ENCODE data around the gene MADCAM1. TPM values are rescaled to one million over a fixed set of nuclear protein-coding genes. Genes with fewer than 3 reads are reported as not detected.

The MADCAM1 gene
- total RNA-seq, 3 donors from 2014 or later (not counting 1 experiment from before 2014, with no cell fraction given), result 0.43 to 0.54 TPM; not detected in 1

DNA sequence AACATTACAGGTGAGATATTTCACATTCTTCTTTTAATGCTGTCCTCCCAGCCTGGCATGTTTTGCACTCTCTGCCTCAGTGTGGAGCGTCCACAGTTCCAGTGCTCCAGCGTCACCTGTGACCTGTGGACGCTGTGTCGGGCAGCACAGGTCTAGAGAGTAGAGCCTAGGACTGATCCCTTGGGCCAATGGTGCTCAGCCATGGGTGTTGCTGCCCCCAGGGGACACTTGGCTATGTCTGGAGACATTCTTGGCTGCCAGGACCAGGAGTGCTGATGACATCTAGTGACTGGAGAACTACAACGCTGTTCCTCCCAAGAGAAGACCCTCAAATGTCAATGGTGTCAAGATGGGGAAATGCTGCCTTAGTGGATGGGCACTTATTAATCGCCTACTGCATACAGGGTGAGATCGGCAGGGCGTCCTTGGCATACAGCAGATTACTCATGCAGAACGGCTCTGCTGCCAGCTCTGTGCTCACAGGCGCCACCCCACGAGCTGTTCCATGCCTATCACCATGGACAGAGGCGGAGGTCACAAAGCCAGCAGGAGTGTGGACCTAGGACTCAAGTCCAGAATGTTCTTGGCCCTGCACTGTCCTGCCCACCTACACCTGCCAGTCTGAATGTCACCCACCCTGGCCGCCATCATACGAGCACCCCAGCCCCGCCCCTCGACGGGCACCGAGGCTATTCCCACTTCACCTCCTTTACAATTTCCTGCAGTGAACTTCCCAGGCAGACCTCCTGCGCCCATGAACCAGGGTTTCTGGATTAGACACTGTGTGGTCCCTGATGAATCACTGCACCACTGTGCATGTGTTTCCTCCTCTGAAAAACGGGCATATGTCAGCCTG, 13.9 kb upstream of the MADCAM1 start:
- no peak overlapping the region for H3K4me3 Mint-ChIP-seq
- no peak for DNase-seq
- Histone ChIP-seq H3K36me3 (ENCODE audit: control insufficient read depth, insufficient read depth, low read length) (no peaks in the 10 kb centered on the region), H3K27me3 (ENCODE audit: control insufficient read depth, insufficient read depth, low read length) (no peaks in the 10 kb centered on the region), H3K4me3 (ENCODE audit: low read length) (no peak overlapping the region), H3K9me3 (ENCODE audit: control insufficient read depth, insufficient read depth, low read length) (peaks cover 3% of the 10 kb centered on the region), H3K4me1 (ENCODE audit: control insufficient read depth, insufficient read depth, low read length) (peaks cover 6% of the 10 kb centered on the region), H3K27ac (ENCODE audit: low read length) (no peak overlapping the region)
- H3K27me3 Mint-ChIP-seq (ENCODE audit: low read depth in 2 of 2), result peaks cover 0 to 10% of the 10 kb centered on the region in 2 donors
- ATAC-seq, result no peak
- WGBS (ENCODE audit: insufficient coverage), result 67% methylated on average over 20 of the region's 20 CpGs
- H3K36me3 Mint-ChIP-seq, result no peaks in the 10 kb centered on the region
- peaks cover 13 to 17% of the 10 kb centered on the region in 2 donors for H3K9me3 Mint-ChIP-seq
- TF ChIP-seq CTCF (IDR thresholded peaks at IDR 0.05), result no peak
- H3K27ac Mint-ChIP-seq, result no peak overlapping the region
- peaks cover 5 to 19% of the 10 kb centered on the region in 2 donors for H3K4me1 Mint-ChIP-seq
- intact Hi-C loops (cut with micrococcal nuclease), result no loop called here

GRCh38 chr19:483332-484072, 12.8 kb upstream of the MADCAM1 start:
- intact Hi-C loops (cut with micrococcal nuclease), result no loop called here
- Histone ChIP-seq H3K27ac (ENCODE audit: low read length) (no peak overlapping the region), H3K4me1 (ENCODE audit: control insufficient read depth, insufficient read depth, low read length) (peaks cover 12% of the 10 kb centered on the region), H3K27me3 (ENCODE audit: control insufficient read depth, insufficient read depth, low read length) (no peaks in the 10 kb centered on the region), H3K36me3 (ENCODE audit: control insufficient read depth, insufficient read depth, low read length) (no peaks in the 10 kb centered on the region), H3K4me3 (ENCODE audit: low read length) (no peak overlapping the region), H3K9me3 (ENCODE audit: control insufficient read depth, insufficient read depth, low read length) (peaks cover 3% of the 10 kb centered on the region)
- 70% methylated on average over 21 of the region's 21 CpGs for WGBS (ENCODE audit: insufficient coverage)
- no peak for DNase-seq
- Mint-ChIP-seq H3K9me3 (peaks cover 13 to 17% of the 10 kb centered on the region in 2 donors), H3K27ac (no peak overlapping the region), H3K27me3 (ENCODE audit: low read depth in 2 of 2) (peaks cover 0 to 10% of the 10 kb centered on the region in 2 donors), H3K4me3 (no peak overlapping the region), H3K4me1 (peaks cover 5 to 24% of the 10 kb centered on the region in 2 donors), H3K36me3 (no peaks in the 10 kb centered on the region)
- ATAC-seq, result no peak
- no peak for TF ChIP-seq CTCF (IDR thresholded peaks at IDR 0.05)

DNA sequence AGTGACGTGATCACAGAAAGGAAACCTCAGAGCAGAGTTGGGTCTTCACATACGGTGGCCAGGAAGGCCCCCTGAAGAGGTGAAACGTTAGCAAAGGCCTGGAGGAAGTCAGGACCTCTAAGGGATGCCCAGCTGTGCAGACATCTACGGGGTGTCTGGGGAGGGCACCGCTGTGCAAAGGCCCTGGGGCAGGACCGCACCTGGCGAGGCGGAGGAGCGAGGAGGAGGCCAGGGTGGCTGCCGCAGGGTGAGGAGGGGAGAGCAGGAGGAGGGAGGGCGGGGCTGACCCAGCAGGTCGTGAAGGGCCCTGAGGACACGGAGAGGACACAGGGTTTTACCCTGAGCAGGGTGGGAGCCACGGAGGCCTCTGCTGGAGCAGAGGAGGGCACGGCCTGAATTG, 11.8 kb upstream of the MADCAM1 start:
- Mint-ChIP-seq H3K4me3 (no peak overlapping the region), H3K27ac (no peak overlapping the region), H3K4me1 (peaks cover 5 to 26% of the 10 kb centered on the region in 2 donors), H3K9me3 (peaks cover 13 to 17% of the 10 kb centered on the region in 2 donors), H3K36me3 (no peaks in the 10 kb centered on the region), H3K27me3 (ENCODE audit: low read depth in 2 of 2) (peaks cover 0 to 10% of the 10 kb centered on the region in 2 donors)
- intact Hi-C loops (cut with micrococcal nuclease), result no loop called here
- no peak overlapping the region for H3K27ac ChIP-seq (ENCODE audit: low read length)
- no peaks in the 10 kb centered on the region for H3K27me3 ChIP-seq (ENCODE audit: control insufficient read depth, insufficient read depth, low read length)
- ATAC-seq (no peak), DNase-seq (no peak)
- peaks cover 3% of the 10 kb centered on the region for H3K9me3 ChIP-seq (ENCODE audit: control insufficient read depth, insufficient read depth, low read length)
- H3K4me3 ChIP-seq (ENCODE audit: low read length), result no peak overlapping the region
- peaks cover 15% of the 10 kb centered on the region for H3K4me1 ChIP-seq (ENCODE audit: control insufficient read depth, insufficient read depth, low read length)
- no peaks in the 10 kb centered on the region for H3K36me3 ChIP-seq (ENCODE audit: control insufficient read depth, insufficient read depth, low read length)
- whole genome bisulfite sequencing (ENCODE audit: insufficient coverage), result 70% methylated on average over 15 of the region's 15 CpGs
- no peak for TF ChIP-seq CTCF (IDR thresholded peaks at IDR 0.05)

Data from natural killer cell (primary cell).